Measurements from ENCODE around the gene EEF2. TPM values are rescaled to one million over a fixed set of nuclear protein-coding genes. Genes with fewer than 3 reads are reported as not detected.

The EEF2 gene
- total RNA-seq, 2 donors from 2014 or later: 1,974 to 1,998 TPM

GRCh38 chr19:4018140-4018613 is 32.9 kb upstream of the EEF2 start:
- intact Hi-C loops (cut with DNase I): no loop called here
- no peak for DNase-seq (ENCODE audit: low spot score)
- Histone ChIP-seq H3K27ac (peak overlapping the region in 1 of 2 donors; percentile 22), H3K9me3 (no peaks in the 10 kb centered on the region), H3K36me3 (peaks cover 3 to 9% of the 10 kb centered on the region in 2 donors), H3K27me3 (replicated peaks; ENCODE audit: insufficient read depth) (no peaks in the 10 kb centered on the region), H3K4me1 (replicated peaks) (peaks cover 16% of the 10 kb centered on the region), H3K4me3 (no peak overlapping the region)
- no peak for TF ChIP-seq POLR2AphosphoS5 (IDR thresholded peaks at IDR 0.05)
- 89% methylated on average over 22 of the region's 22 CpGs for WGBS

GRCh38 chr19:4016903-4017638 is 31.8 kb upstream of the EEF2 start:
- Histone ChIP-seq H3K27me3 (replicated peaks; ENCODE audit: insufficient read depth) (no peaks in the 10 kb centered on the region), H3K4me3 (no peak overlapping the region), H3K36me3 (peaks cover 3 to 9% of the 10 kb centered on the region in 2 donors), H3K9me3 (no peaks in the 10 kb centered on the region), H3K27ac (no peak overlapping the region), H3K4me1 (replicated peaks) (peaks cover 19% of the 10 kb centered on the region)
- WGBS: 90% methylated on average over 15 of the region's 15 CpGs
- intact Hi-C loops (cut with DNase I): no loop called here
- no peak for DNase-seq (ENCODE audit: low spot score)
- no peak for TF ChIP-seq POLR2A (IDR thresholded peaks at IDR 0.05)
- no peak for TF ChIP-seq CTCF (IDR thresholded peaks at IDR 0.05)
- no peak for TF ChIP-seq POLR2AphosphoS5 (IDR thresholded peaks at IDR 0.05)

- no peak for DNase-seq (ENCODE audit: low spot score)
- intact Hi-C loops (cut with DNase I): no loop called here
- 88% methylated on average over 12 of the region's 12 CpGs for WGBS
- Histone ChIP-seq H3K27ac (peak overlapping the region; percentile 37 to 72), H3K4me3 (no peak overlapping the region), H3K27me3 (replicated peaks; ENCODE audit: insufficient read depth) (no peaks in the 10 kb centered on the region), H3K4me1 (replicated peaks) (peaks cover 19% of the 10 kb centered on the region), H3K36me3 (peaks cover 3 to 9% of the 10 kb centered on the region in 2 donors), H3K9me3 (no peaks in the 10 kb centered on the region)
- TF ChIP-seq POLR2AphosphoS5 (IDR thresholded peaks at IDR 0.05) (no peak), CTCF (IDR thresholded peaks at IDR 0.05) (no peak), POLR2A (IDR thresholded peaks at IDR 0.05) (no peak)
Measured at GRCh38 chr19:4016486-4016885, 31.2 kb upstream of the EEF2 start.

- no peaks in the 10 kb centered on the region for H3K9me3 ChIP-seq
- peaks cover 24% of the 10 kb centered on the region for H3K4me1 ChIP-seq (replicated peaks)
- peaks cover 3 to 9% of the 10 kb centered on the region in 2 donors for H3K36me3 ChIP-seq
- intact Hi-C loops (cut with DNase I): loop anchor here (1.0 kb wide), 1 partner anchor 46 kb away; no protein-coding TSS in a partner anchor
- H3K4me3 ChIP-seq: peak overlapping the region in 1 of 2 donors; percentile 16
- peak overlapping the region; percentile 37 to 72 for H3K27ac ChIP-seq
- TF ChIP-seq POLR2AphosphoS5 (IDR thresholded peaks at IDR 0.05): peak; percentile 38
- no peak for TF ChIP-seq POLR2A (IDR thresholded peaks at IDR 0.05)
- peak; percentile 41 for DNase-seq (ENCODE audit: low spot score)
- 18% methylated on average over 37 of the region's 37 CpGs for WGBS
- no peaks in the 10 kb centered on the region for H3K27me3 ChIP-seq (replicated peaks; ENCODE audit: insufficient read depth)
Measured at GRCh38 chr19:4015705-4016402, 30.6 kb upstream of the EEF2 start.

GRCh38 chr19:4014541-4015491 is 29.6 kb upstream of the EEF2 start:
- Histone ChIP-seq H3K27me3 (replicated peaks; ENCODE audit: insufficient read depth) (no peaks in the 10 kb centered on the region), H3K4me1 (replicated peaks) (peaks cover 26% of the 10 kb centered on the region), H3K36me3 (peaks cover 3 to 9% of the 10 kb centered on the region in 2 donors), H3K27ac (peak overlapping the region; percentile 37 to 72), H3K4me3 (no peak overlapping the region), H3K9me3 (no peaks in the 10 kb centered on the region)
- 49% methylated on average over 20 of the region's 25 CpGs for WGBS
- DNase-seq (ENCODE audit: low spot score): no peak
- TF ChIP-seq POLR2A (IDR thresholded peaks at IDR 0.05) (no peak), CTCF (IDR thresholded peaks at IDR 0.05) (no peak), POLR2AphosphoS5 (IDR thresholded peaks at IDR 0.05) (no peak)
- intact Hi-C loops (cut with DNase I): loop anchor here (1.0 kb wide), 1 partner anchor 47 kb away; no protein-coding TSS in a partner anchor
